CD14-positive monocyte (primary cell): ENCODE measurements around the gene PRKAR1B. TPM values are rescaled to one million over a fixed set of nuclear protein-coding genes. Genes with fewer than 3 reads are reported as not detected.

Experiments
- DNase-seq, 3 donors: peaks; one replicate each; pipeline ENCODE4 v3.0.0-alpha.2; 2011 to 2022
- H2AFZ ChIP-seq: 2 replicates; pipeline ENCODE4 v1.6.0; 2012; ENCODE audit warnings: mild to moderate bottlenecking, low read depth, low read length, inconsistent platforms; ENCODE audit not compliant: insufficient read depth, poor library complexity, severe bottlenecking
- H3K27ac ChIP-seq, 2 donors: 1 replicate in 1 of 2; 2 replicates in 1 of 2; pipeline ENCODE4 v1.5.1; 2012 to 2013; ENCODE audit warnings: low read length in 2 of 2, control low read depth in 1 of 2, inconsistent platforms in 1 of 2, low read depth in 1 of 2, mild to moderate bottlenecking in 1 of 2
- H3K27me3 ChIP-seq, 2 donors: one replicate each; pipeline versions ENCODE4 v1.6.0 to v1.6.1; 2011 to 2013; ENCODE audit warnings: low read length in 2 of 2; ENCODE audit not compliant: control insufficient read depth in 2 of 2, insufficient read depth in 2 of 2
- H3K36me3 ChIP-seq, 2 donors: replicated peaks in 1 of 2; 1 replicate in 1 of 2; 2 replicates in 1 of 2; pipeline versions ENCODE4 v1.5.1 to v1.6.1; 2012 to 2013; ENCODE audit warnings: low read length in 2 of 2, control low read depth in 1 of 2, inconsistent platforms in 1 of 2, mild to moderate bottlenecking in 1 of 2; ENCODE audit not compliant: insufficient read depth in 2 of 2, control insufficient read depth in 1 of 2
- H3K4me1 ChIP-seq, 2 donors: 1 replicate in 1 of 2; 2 replicates in 1 of 2; pipeline versions ENCODE4 v1.5.1 to v1.6.1; 2012 to 2013; ENCODE audit warnings: low read length in 2 of 2, control low read depth in 1 of 2, inconsistent platforms in 1 of 2, mild to moderate bottlenecking in 1 of 2, moderate library complexity in 1 of 2; ENCODE audit not compliant: insufficient read depth in 2 of 2, control insufficient read depth in 1 of 2
- H3K4me2 ChIP-seq: replicated peaks from 2 replicates; pipeline ENCODE3; 2012; ENCODE audit warnings: low read length, moderate library complexity, mild to moderate bottlenecking; ENCODE audit not compliant: poor library complexity, severe bottlenecking; ENCODE audit errors: extremely low read depth
- H3K4me3 ChIP-seq, 3 experiments: fragments of 200-600 bp in 1 of 3; sonication (generic) in 1 of 3; replicated peaks in 1 of 3; 1 replicate in 2 of 3; 2 replicates in 1 of 3; pipeline ENCODE4 v1.5.1; 2011 to 2013; ENCODE audit warnings: low read length in 3 of 3, mild to moderate bottlenecking in 3 of 3, control low read depth in 2 of 3, low read depth in 2 of 3, inconsistent platforms in 1 of 3, moderate library complexity in 1 of 3
- H3K79me2 ChIP-seq: 2 replicates; pipeline ENCODE4 v1.6.0; 2012; ENCODE audit warnings: mild to moderate bottlenecking, control low read depth, inconsistent platforms, low read length, moderate library complexity; ENCODE audit not compliant: insufficient read depth
- H3K9ac ChIP-seq: 2 replicates; pipeline ENCODE4 v1.6.0; 2017; ENCODE audit warnings: low read length, mild to moderate bottlenecking; ENCODE audit not compliant: insufficient read depth, poor library complexity, severe bottlenecking
- H3K9me3 ChIP-seq, 2 donors: replicated peaks in 1 of 2; 1 replicate in 1 of 2; 2 replicates in 1 of 2; pipeline versions ENCODE4 v1.5.1 to v1.6.1; 2012 to 2013; ENCODE audit warnings: low read length in 2 of 2, control low read depth in 1 of 2; ENCODE audit not compliant: control insufficient read depth in 1 of 2, insufficient read depth in 1 of 2
- H4K20me1 ChIP-seq: 2 replicates; pipeline ENCODE4 v1.6.0; 2012; ENCODE audit warnings: mild to moderate bottlenecking, low read length, control low read depth, moderate library complexity; ENCODE audit not compliant: insufficient read depth
- H3K27ac Mint-ChIP-seq, 7 donors: one replicate each; pipeline ENCODE4 v1.8.0; 2020; ENCODE audit warnings: mild to moderate bottlenecking in 7 of 7, mixed read lengths in 7 of 7, moderate library complexity in 6 of 7, inconsistent platforms in 2 of 7
- H3K27me3 Mint-ChIP-seq, 3 donors: one replicate each; pipeline ENCODE4 v1.8.0; 2021 to 2022; ENCODE audit warnings: low read depth in 3 of 3, mild to moderate bottlenecking in 3 of 3, mixed read lengths in 3 of 3, moderate library complexity in 3 of 3, inconsistent platforms in 1 of 3
- H3K36me3 Mint-ChIP-seq, 2 donors: one replicate each; pipeline ENCODE4 v1.8.0; 2020; ENCODE audit warnings: mixed read lengths in 2 of 2, inconsistent platforms in 1 of 2, mild to moderate bottlenecking in 1 of 2
- H3K4me1 Mint-ChIP-seq: one replicate; pipeline ENCODE4 v1.8.0; 2020; ENCODE audit warnings: mild to moderate bottlenecking, mixed read lengths
- H3K4me3 Mint-ChIP-seq, 2 donors: one replicate each; pipeline ENCODE4 v1.8.0; 2020; ENCODE audit warnings: mild to moderate bottlenecking in 2 of 2, mixed read lengths in 2 of 2, moderate library complexity in 1 of 2
- H3K9me3 Mint-ChIP-seq, 7 donors: one replicate each; pipeline ENCODE4 v1.8.0; 2020 to 2022; ENCODE audit warnings: mixed read lengths in 7 of 7, mild to moderate bottlenecking in 6 of 7, moderate library complexity in 6 of 7, inconsistent platforms in 2 of 7
- CTCF ChIP-seq: fragments of 200-600 bp; IDR thresholded peaks from one replicate; pipeline ENCODE4 v1.8.0; 2022; ENCODE audit warnings: antibody characterized with exemption, mild to moderate bottlenecking
- WGBS: methylation state at CpG from one replicate; pipeline ENCODE4 v1.1.5; 2013; ENCODE audit warnings: missing lambda C conversion rate; ENCODE audit not compliant: insufficient coverage; 5-methylcytosine and 5-hydroxymethylcytosine counted together
- intact Hi-C, 2 donors: fragments of 100-400 bp; cut with micrococcal nuclease; formaldehyde crosslinking; loops; one replicate each; pipeline versions ENCODE4 v1.15.0 to v1.15.1; 2023
- polyA plus RNA-seq, 3 donors: library from polyadenylated mRNA; depleted of rRNA in 1 of 3; unstranded in 2 of 3; stranded (reverse) in 1 of 3; fragments of 300-500 nt in 2 of 3; fragments of >200 nt in 1 of 3; fragmentation: Illumina TruSeq in 2 of 3; gene quantifications; 1 replicate in 2 of 3; 2 replicates in 1 of 3; pipeline ENCODE4 v1.2.3, GENCODE V29; 2012 to 2021

Gene PRKAR1B
- polyA plus RNA-seq, 3 donors: 0.94 to 2.1 (median 1.1) TPM

- Histone ChIP-seq H2AFZ (no peak overlapping the region), H3K36me3 (no peaks in the 10 kb centered on the region), H3K4me1 (peaks cover 0 to 2% of the 10 kb centered on the region in 2 donors), H3K4me2 (no peak overlapping the region), H3K79me2 (no peaks in the 10 kb centered on the region), H3K27ac (no peak overlapping the region), H3K27me3 (peaks cover 4 to 30% of the 10 kb centered on the region in 2 donors), H3K9ac (no peak overlapping the region), H3K9me3 (no peaks in the 10 kb centered on the region), H3K4me3 (no peak overlapping the region), H4K20me1 (no peaks in the 10 kb centered on the region)
- Mint-ChIP-seq H3K4me1 (no peaks in the 10 kb centered on the region), H3K36me3 (no peaks in the 10 kb centered on the region), H3K9me3 (peaks cover 0 to 6% (median 2%) of the 10 kb centered on the region in 7 donors), H3K27ac (no peak overlapping the region), H3K4me3 (no peak overlapping the region), H3K27me3 (peaks cover 33 to 39% (median 34%) of the 10 kb centered on the region in 3 donors)
- 92% methylated on average over 1 of the region's 4 CpGs for WGBS
- TF ChIP-seq CTCF: no peak
- intact Hi-C loops: no loop called here
- no peak for DNase-seq
Observed at GRCh38 chr7:527723-528122, 199.4 kb downstream of the PRKAR1B start.

DNA sequence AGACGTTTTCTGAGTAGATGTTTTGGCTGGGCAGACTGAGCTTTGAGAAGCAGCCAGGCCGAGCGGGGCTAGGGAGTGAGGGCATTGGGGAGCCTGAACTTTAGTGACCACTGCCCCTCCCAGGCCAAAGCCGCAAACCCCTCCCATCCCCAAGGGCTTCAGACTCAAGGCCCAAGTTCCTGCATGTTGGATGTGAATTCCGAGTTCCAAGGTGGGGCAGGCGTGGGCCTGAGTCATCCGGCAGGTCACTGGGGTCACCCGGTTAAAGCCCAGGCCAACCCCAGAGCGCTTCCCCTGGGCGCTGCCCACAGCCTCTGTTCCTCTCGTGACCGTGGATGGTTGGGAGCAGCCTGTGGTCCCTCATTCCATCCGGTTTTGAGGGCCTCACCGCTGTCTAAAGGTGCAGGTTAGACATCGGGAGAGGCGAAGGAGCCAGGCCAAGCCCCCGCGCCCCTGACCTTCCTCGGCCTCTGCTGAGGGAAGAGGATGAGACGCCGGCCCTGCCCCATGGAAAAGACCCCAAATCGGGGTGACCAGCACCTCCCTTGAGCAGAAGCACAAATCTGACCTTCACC, 200.5 kb downstream of the PRKAR1B start:
- H3K27me3 ChIP-seq: peaks cover 14 to 42% of the 10 kb centered on the region in 2 donors
- TF ChIP-seq CTCF: no peak
- intact Hi-C loops: no loop called here

More for the DNA sequence above, 200.5 kb downstream of the PRKAR1B start:
- peak overlapping the region in 1 of 7 donors; percentile 21 for H3K27ac Mint-ChIP-seq
- H3K4me1 Mint-ChIP-seq: no peaks in the 10 kb centered on the region
- Histone ChIP-seq H3K4me1 (peaks cover 6 to 14% of the 10 kb centered on the region in 2 donors), H2AFZ (no peak overlapping the region), H3K4me2 (no peak overlapping the region), H3K4me3 (no peak overlapping the region), H3K27ac (no peak overlapping the region), H4K20me1 (no peaks in the 10 kb centered on the region), H3K79me2 (no peaks in the 10 kb centered on the region), H3K9ac (no peak overlapping the region), H3K36me3 (no peaks in the 10 kb centered on the region), H3K9me3 (peaks cover 0 to under 1% of the 10 kb centered on the region in 2 donors)
- H3K4me3 Mint-ChIP-seq: no peak overlapping the region
- peaks cover 0 to 7% (median 2%) of the 10 kb centered on the region in 7 donors for H3K9me3 Mint-ChIP-seq
- DNase-seq: no peak
- peaks cover 38 to 48% (median 44%) of the 10 kb centered on the region in 3 donors for H3K27me3 Mint-ChIP-seq
- no peaks in the 10 kb centered on the region for H3K36me3 Mint-ChIP-seq
- WGBS: 94% methylated on average over 15 of the region's 22 CpGs
